Activated T-helper 1 cell treated with anti-CD3 and anti-CD28 coated beads, Interleukin-2, amount 50 U/mL, for 16 hours (primary cell): ENCODE data around the gene SKIDA1.

ENCODE experiments used
- DNase-seq, 2 donors: peaks; one replicate each; pipeline ENCODE4 v3.0.0-alpha.2; 2020; ENCODE audit warnings: low read depth in 1 of 2, low spot score in 1 of 2

The SKIDA1 gene

DNA sequence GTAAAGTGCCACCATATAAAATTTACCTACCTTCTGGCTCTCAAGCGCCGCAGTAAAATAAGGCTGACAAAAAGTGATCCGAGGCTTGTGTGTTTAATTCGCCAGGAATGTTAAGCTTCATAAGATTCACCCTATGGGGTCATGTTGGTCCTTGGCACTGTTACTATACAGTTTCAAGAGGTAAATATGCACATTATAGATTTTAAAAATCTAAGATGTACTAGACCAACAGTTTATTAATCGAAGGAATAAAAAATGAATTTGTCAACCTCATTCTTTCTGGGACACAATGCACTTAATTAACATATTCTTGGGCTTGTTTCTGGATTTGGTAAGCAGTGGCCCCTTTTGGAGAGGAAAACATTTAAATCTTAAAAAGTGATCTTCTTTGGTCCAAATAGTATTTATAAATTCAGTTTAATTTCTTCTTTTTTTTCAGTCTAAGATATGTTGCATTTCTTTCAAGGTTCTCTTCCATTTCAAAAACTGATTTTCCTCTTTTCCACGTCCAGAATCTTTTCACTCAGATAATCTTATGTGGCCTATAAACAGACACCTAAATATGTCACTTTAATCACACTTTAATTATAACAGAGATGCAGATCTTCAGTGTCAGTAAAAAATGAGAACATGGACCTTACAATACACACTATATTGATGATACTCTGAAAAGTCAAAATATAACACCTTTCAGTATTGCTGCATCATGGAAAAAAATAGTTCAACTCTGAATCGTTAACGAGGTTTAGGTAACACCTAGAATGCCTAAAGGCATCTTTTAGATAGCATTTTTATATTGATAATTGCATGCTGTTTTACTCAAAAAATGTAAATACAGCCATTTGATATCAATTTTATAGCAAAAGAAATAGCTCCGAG lies 3.8 kb upstream of the SKIDA1 start:
- no peak for DNase-seq

DNA sequence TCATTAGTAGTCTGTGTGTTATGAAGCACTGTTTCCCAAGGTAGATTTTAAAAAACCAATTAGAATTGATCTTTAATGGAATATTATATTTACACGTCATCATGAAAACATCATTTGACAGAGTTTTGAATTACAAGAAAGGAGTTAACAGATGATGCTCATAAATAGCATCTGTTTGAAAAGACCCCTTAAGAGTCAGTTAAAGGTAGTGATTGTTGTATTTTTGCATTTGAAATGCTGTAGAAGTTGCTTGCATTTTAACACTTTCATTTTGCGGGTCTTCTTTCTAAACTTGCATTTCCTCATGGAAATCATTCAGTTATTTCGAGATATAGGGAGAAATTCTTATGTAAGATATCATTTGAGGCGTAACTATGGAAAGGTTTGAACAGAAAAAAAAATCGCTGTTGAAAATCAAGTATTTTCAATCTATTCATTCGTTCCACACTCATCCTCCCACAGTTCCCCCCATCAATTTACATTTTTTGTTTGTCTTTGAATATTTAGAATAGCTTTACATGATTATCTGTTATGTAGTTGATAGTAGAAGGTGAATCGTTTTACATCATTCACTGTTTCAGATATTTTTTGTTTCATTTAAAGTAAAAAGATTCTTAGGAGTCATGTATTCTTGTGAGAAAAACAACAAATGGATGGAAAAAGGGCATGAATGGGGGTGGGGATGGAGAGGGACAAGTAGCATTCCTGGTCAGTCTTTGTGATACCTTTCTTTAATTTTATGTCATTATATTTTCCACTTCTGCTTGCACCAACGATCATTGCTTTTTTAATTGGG lies 3.0 kb upstream of the SKIDA1 start:
- DNase-seq, result no peak

DNA sequence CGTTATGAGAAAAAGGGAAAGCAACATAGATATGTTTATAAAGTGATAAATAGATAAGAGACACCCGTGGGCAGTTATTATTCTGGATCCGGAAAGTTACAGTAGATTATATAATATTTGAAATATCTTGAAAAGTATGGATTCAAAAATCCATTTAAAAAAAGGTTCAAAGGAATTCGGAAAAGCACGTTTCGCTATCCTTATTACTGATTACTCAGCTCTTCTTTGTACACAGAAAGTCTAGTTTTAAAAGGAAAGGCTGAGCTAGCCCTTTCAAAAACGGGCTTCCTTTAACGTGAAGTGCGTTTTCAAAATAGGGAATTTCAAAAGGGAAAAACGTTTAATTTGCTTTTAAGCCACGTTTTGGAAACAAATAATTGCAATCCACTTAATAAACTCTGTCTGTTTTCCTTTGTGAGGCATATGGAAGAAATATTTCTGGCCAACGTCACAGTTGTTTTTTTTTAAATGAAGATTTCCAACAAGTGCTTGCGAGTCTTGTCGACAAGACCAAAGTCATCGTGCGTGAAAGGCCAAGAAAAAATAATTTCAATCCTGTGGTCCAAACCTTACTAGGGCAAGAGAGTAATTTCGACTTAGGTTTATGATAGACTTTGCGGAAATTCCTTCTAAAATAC lies 2.2 kb upstream of the SKIDA1 start:
- DNase-seq, result no peak

DNA sequence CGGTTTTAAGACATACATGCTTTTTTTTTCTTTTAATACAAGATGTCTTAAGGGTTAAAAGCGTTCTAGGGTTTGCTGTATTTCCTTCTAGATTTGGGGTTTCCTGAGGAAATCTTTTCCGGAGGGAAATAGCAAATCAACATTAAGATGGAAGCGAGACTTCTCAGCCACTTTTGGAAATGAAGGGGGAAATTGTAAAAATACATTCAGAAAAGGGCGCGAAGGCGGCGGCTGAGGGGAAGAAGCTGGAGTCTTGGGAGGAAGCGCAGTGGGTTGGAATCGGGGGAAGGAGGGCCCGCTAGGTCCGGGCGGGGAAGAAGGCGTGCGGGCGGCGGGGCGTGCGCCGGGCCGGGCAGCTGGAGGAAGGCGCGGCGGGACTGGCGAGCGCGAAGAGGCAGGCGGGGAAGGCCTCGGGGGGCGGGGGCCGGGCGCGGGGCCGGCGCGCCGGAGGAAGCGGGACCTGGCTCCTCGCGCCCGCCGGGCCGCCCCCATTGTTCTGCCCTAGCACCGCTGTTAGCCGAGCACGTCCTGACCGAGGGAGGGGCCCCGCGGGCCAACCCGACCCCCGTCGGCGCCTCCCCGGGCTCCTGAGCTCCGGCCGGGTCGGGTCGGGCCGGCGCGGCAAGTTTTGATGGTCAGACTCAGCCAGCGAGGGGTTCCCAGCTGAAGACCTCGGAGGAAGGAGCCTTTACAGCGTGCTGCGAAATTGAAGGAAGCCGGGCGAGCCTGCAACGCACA lies 1.5 kb upstream of the SKIDA1 start:
- peak in 1 of 2 donors; percentile 9 for DNase-seq

DNA sequence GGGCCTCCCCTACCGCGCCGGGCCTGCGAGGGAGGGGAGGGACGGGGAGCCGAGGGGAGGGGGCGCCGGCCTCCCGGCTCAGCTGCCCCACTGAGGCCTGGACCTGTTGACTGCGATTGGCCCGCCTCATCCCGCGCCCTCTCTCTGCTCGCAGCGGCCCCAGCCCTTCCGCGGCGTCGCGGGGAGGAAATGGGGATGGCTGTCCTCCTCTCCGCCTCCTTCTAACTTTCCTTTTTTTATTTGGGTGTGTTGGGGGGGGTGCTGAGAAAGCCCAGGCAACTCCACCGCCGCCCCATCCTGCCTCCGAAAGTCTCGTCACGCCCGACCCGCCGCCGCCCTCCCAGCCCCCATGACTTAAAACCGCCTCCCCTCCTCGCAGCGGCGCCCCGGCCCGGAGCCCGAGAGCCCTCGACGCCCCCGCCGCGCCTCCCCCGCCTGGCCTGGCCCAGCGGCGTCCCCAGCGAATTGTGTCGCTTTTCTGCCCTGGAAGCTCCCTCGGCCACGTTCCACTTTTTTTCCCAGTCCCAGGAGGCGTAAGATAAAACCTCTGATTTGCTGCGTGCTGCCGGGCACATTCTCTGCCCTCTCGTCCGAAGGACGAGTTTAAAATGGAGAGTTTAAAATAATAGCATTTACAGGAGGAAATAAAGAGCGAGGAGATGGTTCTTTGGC lies 842 bp upstream of the SKIDA1 start:
- peak; percentile 49 to 51 for DNase-seq

DNA sequence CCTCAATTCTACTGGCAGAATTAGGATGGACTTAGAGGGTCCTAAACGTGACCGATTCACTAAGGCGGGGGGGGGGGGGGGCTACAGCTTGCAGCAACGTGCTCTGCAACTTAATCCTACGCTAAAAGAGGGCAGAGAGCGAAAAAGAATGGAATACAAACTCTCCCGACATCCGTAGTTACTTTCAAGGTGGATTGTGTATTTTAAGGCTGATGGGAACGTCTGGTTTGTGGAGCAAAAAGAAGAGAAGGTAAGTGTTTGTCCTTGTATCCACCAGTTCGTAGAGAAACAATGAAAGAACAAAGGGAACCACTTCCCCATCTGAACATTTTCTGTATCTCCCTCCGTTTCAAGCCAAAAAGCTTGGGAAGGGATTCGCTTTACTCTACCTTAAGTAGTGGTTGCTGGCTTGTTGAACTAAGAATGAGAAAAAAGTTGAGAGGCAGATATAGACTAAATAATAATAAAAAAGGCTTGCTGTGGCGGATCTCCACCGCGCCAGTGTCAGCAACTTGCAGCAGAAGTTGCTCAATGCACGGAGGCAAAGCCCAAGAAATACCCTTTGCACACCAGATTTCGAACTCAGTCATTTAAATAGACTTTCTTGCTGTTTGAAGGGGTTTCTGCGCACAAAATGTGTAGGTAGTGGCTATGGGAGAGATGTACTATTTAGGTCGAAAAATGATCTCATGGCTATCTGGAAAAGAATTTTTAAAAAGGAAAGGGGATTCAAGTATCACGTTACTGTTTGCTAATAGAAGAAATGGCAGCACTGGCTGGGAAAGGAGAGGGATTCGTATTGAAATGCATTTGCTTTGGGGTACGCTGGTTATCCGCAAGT lies 736 bp downstream of the SKIDA1 start:
- no peak for DNase-seq

DNA sequence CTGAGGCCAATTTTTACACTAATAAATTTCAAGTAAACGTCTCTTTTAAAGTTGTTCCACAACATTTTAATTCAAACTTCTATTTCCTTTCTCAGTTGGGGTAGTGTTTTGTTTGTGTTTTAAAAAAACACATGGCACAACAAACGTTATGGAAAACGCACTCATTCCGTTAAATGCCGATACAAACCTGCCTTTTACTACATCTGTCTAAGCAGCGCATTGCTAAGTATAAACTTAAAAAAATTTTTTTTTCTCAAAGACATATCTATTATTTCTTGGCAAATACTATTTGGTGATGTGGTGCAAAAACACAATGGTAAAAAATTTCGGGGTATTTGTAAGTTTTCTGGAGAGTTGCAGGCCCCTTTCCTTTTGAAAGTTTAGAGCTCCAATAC lies 1.4 kb downstream of the SKIDA1 start:
- no peak for DNase-seq

DNA sequence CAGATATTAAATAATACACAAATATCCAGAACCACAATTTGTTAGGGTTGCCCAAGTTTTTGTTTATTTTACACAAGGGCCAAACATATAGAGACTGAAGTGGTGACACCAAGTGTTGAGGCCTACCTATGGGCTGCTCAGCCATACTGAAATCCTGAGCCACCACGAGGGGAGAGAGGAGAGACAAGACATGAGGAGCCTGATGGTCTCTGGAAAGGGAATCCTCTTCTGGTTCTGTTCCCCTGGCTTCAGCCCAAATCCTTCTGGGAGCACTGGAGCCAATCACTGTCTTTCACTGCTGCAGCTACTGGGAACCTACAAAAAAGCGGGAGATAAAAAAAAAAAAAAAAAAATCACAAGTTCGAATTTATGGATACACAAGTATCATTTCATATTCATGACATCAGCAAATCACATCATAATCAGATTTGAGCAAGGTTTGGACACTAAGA lies 1.9 kb downstream of the SKIDA1 start:
- DNase-seq, result no peak

DNA sequence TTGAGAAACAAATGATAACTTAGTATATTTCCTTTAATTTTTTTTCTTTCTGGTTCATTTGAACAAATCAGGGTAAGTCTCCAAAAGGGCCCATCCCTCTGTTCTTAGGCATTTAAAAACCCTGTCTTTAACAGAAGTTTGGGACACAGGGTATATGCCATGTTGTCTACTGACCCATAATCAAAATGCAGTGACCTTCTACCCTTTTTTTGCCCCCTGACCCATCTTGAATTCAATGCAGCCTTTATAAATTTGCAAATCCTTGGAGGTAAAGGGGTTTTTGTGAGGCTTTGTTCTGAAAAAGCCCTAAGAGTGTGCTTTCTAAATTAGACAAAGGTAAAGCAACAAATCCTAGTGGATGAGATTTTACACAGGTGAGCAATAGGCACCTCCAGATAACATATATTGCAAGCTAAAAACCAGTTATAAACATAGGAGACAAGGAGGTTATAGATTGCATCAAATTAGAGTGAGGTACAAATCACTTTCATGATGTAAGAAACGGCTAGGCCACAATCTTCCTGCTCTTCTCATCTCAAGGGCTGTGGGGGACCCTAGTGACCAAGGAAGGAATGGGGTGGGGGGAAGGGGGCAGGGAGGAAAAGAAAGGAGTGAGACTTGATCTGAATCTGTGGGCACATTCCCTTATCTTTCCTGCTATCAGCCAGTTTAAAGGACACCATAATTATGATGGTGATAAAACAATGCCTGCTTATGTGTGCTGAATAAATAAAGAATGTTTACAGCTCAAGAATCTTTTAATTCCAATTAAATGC lies 2.7 kb downstream of the SKIDA1 start:
- DNase-seq, result no peak

DNA sequence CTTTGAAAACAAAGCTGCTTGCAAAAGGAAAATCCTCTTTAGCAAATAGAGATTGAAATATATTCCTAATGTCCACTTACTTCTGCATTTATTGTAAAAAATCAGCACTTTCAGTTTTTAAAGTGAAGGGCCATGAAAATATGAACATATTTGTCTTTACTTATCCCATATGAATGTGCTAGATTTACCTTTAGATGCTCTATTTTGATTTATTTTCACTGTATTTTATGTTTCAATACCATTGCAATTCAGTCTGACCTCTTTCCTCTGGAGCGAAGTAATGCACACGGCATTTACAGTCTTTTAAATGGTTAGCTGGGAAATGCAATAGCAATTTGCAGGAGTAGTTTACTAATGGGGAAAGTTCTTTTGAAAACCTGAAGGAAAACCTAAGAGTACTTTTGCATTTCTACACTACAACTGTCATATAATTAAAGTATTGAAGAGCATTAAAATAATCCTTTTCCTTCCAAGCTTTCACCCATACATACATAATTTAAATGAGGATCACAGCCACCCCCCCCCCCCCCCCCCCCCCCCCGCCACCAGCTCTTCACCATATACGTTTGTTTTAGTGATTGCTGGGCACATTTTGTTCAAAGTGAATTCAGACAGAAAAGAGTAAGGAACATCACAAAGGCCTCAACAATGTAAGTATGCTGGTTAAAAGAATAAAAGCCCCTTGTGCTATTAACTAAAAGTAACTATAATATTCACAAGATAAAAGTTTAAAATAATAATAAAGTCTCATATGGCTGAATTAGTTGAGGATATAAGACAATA lies 3.5 kb downstream of the SKIDA1 start:
- no peak for DNase-seq

DNA sequence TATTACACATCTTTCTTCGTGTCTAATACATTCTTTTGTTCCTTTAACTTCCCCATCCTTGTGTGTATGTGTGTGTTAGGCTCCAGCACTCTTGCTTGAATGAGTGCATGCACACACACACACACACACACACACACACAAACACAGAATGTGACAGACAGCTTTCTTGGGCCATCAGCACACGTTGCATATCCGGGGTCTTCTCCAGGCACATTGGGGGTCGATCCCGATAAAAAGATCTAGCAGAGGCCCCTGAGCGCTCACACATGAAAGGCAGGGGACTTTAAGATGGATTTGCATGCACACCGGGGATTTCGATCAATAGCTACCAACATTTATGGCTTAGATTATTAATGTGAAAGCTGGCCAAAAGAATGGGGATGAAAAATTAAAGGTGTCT lies 4.5 kb downstream of the SKIDA1 start:
- no peak for DNase-seq

DNA sequence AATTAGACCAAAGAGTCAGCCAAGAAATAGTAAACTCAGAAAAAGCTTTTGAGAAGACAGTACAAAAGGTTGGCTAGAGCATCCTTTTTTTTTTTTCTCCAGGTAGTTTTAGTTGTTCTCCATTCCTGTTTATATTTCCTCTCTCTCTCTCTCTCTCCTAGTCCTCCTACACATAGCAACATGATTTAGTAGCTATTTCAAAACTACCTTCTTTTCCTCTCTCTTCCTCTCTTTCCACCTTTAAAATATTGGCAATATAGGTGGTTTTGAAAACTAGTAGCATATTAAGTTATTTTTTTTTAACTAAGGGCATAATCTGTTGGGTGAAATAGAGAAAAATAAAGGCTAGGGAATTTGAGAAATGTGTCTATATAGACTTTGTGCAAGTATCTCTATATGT lies 5.0 kb downstream of the SKIDA1 start:
- DNase-seq, result no peak

DNA sequence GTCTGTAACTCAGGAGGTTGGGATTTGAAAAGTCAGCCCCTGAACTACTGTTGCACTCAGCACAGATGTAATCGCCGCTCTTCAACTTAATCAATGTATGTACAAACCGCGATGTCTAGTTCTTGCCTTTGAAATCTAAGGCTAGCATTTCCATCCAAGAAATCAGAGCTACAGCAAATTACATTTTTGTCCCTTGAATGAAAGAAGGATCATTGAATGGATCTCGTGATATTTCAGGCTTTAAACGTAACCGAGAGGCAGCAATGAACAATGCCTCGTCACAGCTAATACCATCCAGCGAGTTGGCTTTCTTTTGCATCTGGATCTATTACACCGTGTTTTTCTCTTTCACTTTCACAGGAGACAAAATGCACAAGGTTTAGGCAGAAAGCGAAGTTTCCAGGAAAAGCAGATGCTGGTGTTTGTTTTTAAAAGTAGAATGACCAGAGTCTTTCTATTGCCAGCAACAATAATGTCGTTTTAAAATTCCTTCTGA lies 5.5 kb downstream of the SKIDA1 start:
- DNase-seq, result no peak

DNA sequence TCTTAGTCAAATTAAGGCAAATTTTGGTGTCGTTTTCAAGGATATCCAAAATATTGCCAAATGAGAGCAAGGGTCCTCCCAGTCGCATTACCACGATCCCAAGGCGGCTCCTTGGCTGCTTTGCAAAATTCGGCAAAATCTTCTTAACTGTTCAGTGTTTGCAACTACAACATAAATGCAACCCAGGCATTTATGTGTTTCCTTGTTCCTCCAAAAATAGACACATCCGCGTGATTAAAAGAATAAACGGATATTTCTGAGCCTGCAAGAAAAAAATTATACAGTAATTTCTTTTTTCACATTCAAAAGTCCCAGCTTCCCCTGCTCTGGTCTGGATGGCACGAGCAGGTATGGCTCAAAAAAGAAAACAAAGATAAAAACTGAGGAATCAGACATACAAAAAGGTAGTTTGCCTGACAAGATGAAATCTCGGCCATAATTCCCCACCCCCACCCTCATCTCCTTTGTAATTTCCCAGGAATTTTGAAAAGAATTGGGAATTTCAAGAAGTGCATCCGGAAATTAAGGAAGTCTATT lies 6.0 kb downstream of the SKIDA1 start:
- no peak for DNase-seq

DNA sequence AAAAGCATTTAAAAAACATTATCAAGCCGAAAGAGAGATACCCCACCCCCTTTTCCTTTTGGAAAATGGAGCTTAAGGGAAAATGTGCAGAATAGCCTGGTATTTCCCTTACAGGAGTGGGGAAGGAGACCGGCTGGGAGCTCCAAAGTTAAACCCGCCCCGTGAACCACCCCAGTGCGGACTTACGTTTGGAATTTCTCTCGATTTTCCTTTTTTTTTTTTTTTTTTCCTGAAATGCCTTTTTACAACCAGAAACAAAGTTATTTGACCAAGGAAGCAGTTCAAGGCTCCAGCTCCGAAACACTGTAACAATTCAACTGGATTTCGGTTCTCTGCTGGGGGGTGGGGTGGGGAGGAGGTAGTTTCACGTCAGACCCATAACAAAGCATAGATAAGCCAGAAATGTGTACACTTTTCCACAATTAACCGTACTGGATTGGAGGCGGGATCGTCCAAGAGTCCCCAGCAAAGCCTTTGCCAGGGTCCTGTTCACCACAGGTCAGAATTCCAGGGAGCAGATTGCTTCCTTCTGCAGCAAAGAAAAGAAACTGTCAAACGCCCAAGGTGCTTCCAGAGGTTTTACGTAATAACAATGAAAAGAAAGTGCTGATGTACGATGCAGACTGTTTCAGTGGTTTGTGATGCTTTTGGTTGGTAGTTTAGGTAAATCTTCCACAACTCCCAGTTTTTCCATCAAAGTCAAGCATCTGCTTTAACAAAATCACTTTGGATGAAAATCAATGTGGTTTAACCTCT lies 6.7 kb downstream of the SKIDA1 start:
- no peak for DNase-seq

DNA sequence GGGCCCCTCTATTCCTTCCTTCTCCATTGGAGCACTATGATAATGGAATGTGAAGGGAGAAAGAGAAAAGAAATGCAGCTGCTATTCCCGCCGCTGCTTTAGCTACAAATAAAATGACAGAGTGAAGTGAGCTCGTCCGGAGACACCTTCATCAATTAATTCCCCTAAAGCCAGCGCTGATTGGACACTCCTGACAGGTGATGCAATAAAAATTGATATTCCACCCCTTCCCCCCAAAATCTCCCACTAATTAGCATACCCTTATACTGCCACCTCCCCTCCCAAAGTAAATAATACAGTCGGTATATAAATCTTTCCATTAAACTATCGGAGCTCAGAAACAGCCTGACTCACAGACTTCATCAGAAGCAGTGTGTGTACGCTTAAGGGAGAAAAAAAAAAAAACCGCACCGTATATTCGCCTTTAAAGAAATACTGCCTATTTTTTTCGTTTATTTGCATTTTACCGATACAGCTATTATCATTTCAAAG lies 7.3 kb downstream of the SKIDA1 start:
- DNase-seq, result no peak
